GM23248 (cell line): ENCODE data around the gene FAXC. TPM values are rescaled to one million over a fixed set of nuclear protein-coding genes. Genes with fewer than 3 reads are reported as not detected.
"Not testable (repeated sequence)": the region's sequence is repeated elsewhere in the genome, so short reads cannot be mapped to it uniquely, and the experiment has no call there.

Experiments used
- DNase-seq: peaks from one replicate; pipeline ENCODE4 v3.0.0-alpha.2; 2015
- H2AFZ ChIP-seq: fragments of 200-600 bp; sonication (generic); 2 replicates; pipeline ENCODE4 v1.6.1; 2016; ENCODE audit warnings: antibody characterized with exemption
- H3F3A ChIP-seq: fragments of 200-600 bp; sonication (generic); 2 replicates; pipeline ENCODE4 v1.6.1; 2016; ENCODE audit warnings: mild to moderate bottlenecking, antibody characterized with exemption, mixed run types; ENCODE audit not compliant: insufficient read depth
- H3K27ac ChIP-seq: fragments of 200-600 bp; sonication (generic); 2 replicates; pipeline ENCODE4 v1.5.1; 2016; ENCODE audit warnings: mild to moderate bottlenecking
- H3K27me3 ChIP-seq: fragments of 200-600 bp; sonication (generic); replicated peaks from 2 replicates; pipeline ENCODE4 v1.6.1; 2016; ENCODE audit warnings: mild to moderate bottlenecking; ENCODE audit not compliant: insufficient read depth
- H3K36me3 ChIP-seq: fragments of 200-600 bp; sonication (generic); 2 replicates; pipeline ENCODE4 v1.6.1; 2016; ENCODE audit warnings: low read depth, mild to moderate bottlenecking
- H3K4me1 ChIP-seq: fragments of 200-600 bp; sonication (generic); 2 replicates; pipeline ENCODE4 v1.6.1; 2016; ENCODE audit warnings: mild to moderate bottlenecking; ENCODE audit not compliant: insufficient read depth
- H3K4me2 ChIP-seq: fragments of 200-600 bp; sonication (generic); one replicate; pipeline ENCODE4 v1.6.1; 2016; ENCODE audit warnings: mild to moderate bottlenecking; ENCODE audit not compliant: unreplicated experiment
- H3K4me3 ChIP-seq: fragments of 200-600 bp; sonication (generic); 2 replicates; pipeline ENCODE4 v1.5.1; 2016; ENCODE audit warnings: mild to moderate bottlenecking
- H3K79me2 ChIP-seq: fragments of 200-600 bp; sonication (generic); 2 replicates; pipeline ENCODE4 v1.6.1; 2016; ENCODE audit warnings: mild to moderate bottlenecking; ENCODE audit not compliant: insufficient read depth
- H3K9ac ChIP-seq: fragments of 200-600 bp; sonication (generic); 2 replicates; pipeline ENCODE4 v1.6.1; 2016; ENCODE audit warnings: mild to moderate bottlenecking
- H3K9me2 ChIP-seq: fragments of 200-600 bp; sonication (generic); 2 replicates; pipeline ENCODE4 v1.6.1; 2016; ENCODE audit warnings: mixed run types, mild to moderate bottlenecking, moderate library complexity; ENCODE audit not compliant: insufficient read depth
- H3K9me3 ChIP-seq: fragments of 200-600 bp; sonication (generic); one replicate; pipeline ENCODE4 v1.6.1; 2017; ENCODE audit warnings: low read depth
- H4K20me1 ChIP-seq: fragments of 200-600 bp; sonication (generic); 2 replicates; pipeline ENCODE4 v1.6.0; 2016; ENCODE audit not compliant: insufficient read depth
- EZH2 ChIP-seq: fragments of 200-600 bp; sonication (generic); IDR thresholded peaks from 2 replicates; pipeline ENCODE4 v1.6.1; 2018; ENCODE audit warnings: antibody characterized with exemption, mild to moderate bottlenecking; ENCODE audit not compliant: insufficient read depth, poor library complexity, severe bottlenecking
- EZH2phosphoT487 ChIP-seq: fragments of 200-600 bp; sonication (generic); IDR thresholded peaks from 2 replicates; pipeline ENCODE4 v1.6.1; 2018; ENCODE audit warnings: antibody characterized with exemption, moderate library complexity, mild to moderate bottlenecking, low read depth; ENCODE audit not compliant: insufficient read depth
- WGBS, 2 experiments: methylation state at CpG; one replicate each; pipeline ENCODE4 v1.1.6; 2015 to 2017; ENCODE audit warnings: low lambda C conversion rate in 2 of 2, low coverage in 1 of 2; ENCODE audit errors: missing lambda C conversion rate in 2 of 2; 5-methylcytosine and 5-hydroxymethylcytosine counted together
- in situ Hi-C: fragments of 300-500 bp; cut with MboI; formaldehyde crosslinking; loops from 2 replicates; pipeline ENCODE4 v1.15.0; 2020
- polyA plus RNA-seq: library from polyadenylated mRNA; unstranded; fragments of >200 nt; fragmentation: Nextera tagmentation; extraction: Ambion mirVana; gene quantifications from 2 replicates; pipeline ENCODE4 v1.2.1, GENCODE V29; 2016
- total RNA-seq: library from RNA; depleted of rRNA; stranded (reverse); fragments of >200 nt; shearing (Covaris generic); gene quantifications from 2 replicates; pipeline ENCODE4 v1.2.3, GENCODE V29; 2014

FAXC gene
- total and polyA plus RNA-seq, 2 experiments from 2014 or later, result 0.29 to 0.76 TPM

- no peaks in the 10 kb centered on the region for H3K79me2 ChIP-seq
- WGBS, 2 experiments, result 18 to 27% methylated on average over 2 of the region's 2 CpGs
- H3K4me2 ChIP-seq, result no peak overlapping the region
- H3K4me1 ChIP-seq, result no peaks in the 10 kb centered on the region
- H4K20me1 ChIP-seq, result no peaks in the 10 kb centered on the region
- no peaks in the 10 kb centered on the region for H3F3A ChIP-seq
- TF ChIP-seq EZH2 (no peak), EZH2phosphoT487 (no peak)
- no peak overlapping the region for H3K9ac ChIP-seq
- DNase-seq, result peak; percentile 24
- no peak overlapping the region for H2AFZ ChIP-seq
- H3K9me2 ChIP-seq, result no peaks in the 10 kb centered on the region
- H3K4me3 ChIP-seq, result no peak overlapping the region
- H3K27me3 ChIP-seq, result no peaks in the 10 kb centered on the region; the same call in 1 of the 2 replicates
- no peak overlapping the region for H3K27ac ChIP-seq
- in situ Hi-C loops, result no loop called here
- no peaks in the 10 kb centered on the region for H3K9me3 ChIP-seq
- H3K36me3 ChIP-seq, result no peaks in the 10 kb centered on the region
These were observed 72.7 kb downstream of the FAXC start for GRCh38 chr6:99276747-99277146.

GRCh38 chr6:99270826-99271225, 78.6 kb downstream of the FAXC start:
- Histone ChIP-seq H3K36me3 (no peaks in the 10 kb centered on the region), H3K9me3 (no peaks in the 10 kb centered on the region), H3K4me2 (no peak overlapping the region), H3K4me1 (no peaks in the 10 kb centered on the region), H3K79me2 (no peaks in the 10 kb centered on the region), H3K9ac (no peak overlapping the region), H3K27ac (no peak overlapping the region), H2AFZ (no peak overlapping the region), H3K4me3 (no peak overlapping the region), H4K20me1 (no peaks in the 10 kb centered on the region), H3K9me2 (no peaks in the 10 kb centered on the region), H3K27me3 (no peaks in the 10 kb centered on the region), H3F3A (no peaks in the 10 kb centered on the region)
- no peak for TF ChIP-seq EZH2phosphoT487
- TF ChIP-seq EZH2, result no peak
- in situ Hi-C loops, result no loop called here
- 13 to 15% methylated on average over 7 of the region's 7 CpGs for WGBS, 2 experiments
- DNase-seq, result no peak

- no peaks in the 10 kb centered on the region for H3K79me2 ChIP-seq
- TF ChIP-seq EZH2 (no peak), EZH2phosphoT487 (no peak)
- no peak overlapping the region for H3K4me3 ChIP-seq
- DNase-seq, result no peak
- H3K4me2 ChIP-seq, result no peak overlapping the region
- no peaks in the 10 kb centered on the region for H4K20me1 ChIP-seq
- no peak overlapping the region for H2AFZ ChIP-seq
- H3K9me3 ChIP-seq, result no peaks in the 10 kb centered on the region
- H3K4me1 ChIP-seq, result no peaks in the 10 kb centered on the region
- in situ Hi-C loops, result no loop called here
- H3K27me3 ChIP-seq, result no peaks in the 10 kb centered on the region
- no peaks in the 10 kb centered on the region for H3K36me3 ChIP-seq
- no peak overlapping the region for H3K27ac ChIP-seq
- WGBS, 2 experiments, result 36 to 43% methylated on average over 2 of the region's 2 CpGs
- no peaks in the 10 kb centered on the region for H3F3A ChIP-seq
- no peaks in the 10 kb centered on the region for H3K9me2 ChIP-seq
- no peak overlapping the region for H3K9ac ChIP-seq
These were observed 79.4 kb downstream of the FAXC start for GRCh38 chr6:99270030-99270429.

GRCh38 chr6:99269207-99269606, 80.3 kb downstream of the FAXC start:
- Histone ChIP-seq H3K4me1 (no peaks in the 10 kb centered on the region), H3K36me3 (no peaks in the 10 kb centered on the region), H3K27me3 (no peaks in the 10 kb centered on the region), H3K79me2 (no peaks in the 10 kb centered on the region), H3F3A (no peaks in the 10 kb centered on the region), H3K9me3 (no peaks in the 10 kb centered on the region), H3K9ac (no peak overlapping the region), H3K9me2 (no peaks in the 10 kb centered on the region), H3K4me3 (no peak overlapping the region), H3K4me2 (no peak overlapping the region), H2AFZ (no peak overlapping the region), H4K20me1 (no peaks in the 10 kb centered on the region), H3K27ac (no peak overlapping the region)
- in situ Hi-C loops, result no loop called here
- WGBS, 2 experiments, result 15 to 24% methylated on average over 3 of the region's 3 CpGs
- DNase-seq, result no peak
- TF ChIP-seq EZH2phosphoT487 (no peak), EZH2 (no peak)

- H3K27me3 ChIP-seq, H3K4me2 ChIP-seq, H4K20me1 ChIP-seq, H3K9me2 ChIP-seq, H3K27ac ChIP-seq, in situ Hi-C loops, H3K79me2 ChIP-seq, H3K4me1 ChIP-seq, H2AFZ ChIP-seq, H3K9me3 ChIP-seq, H3K9ac ChIP-seq, DNase-seq, H3F3A ChIP-seq, H3K36me3 ChIP-seq, H3K4me3 ChIP-seq: not testable (repeated sequence)
- 27 to 33% methylated on average over 5 of the region's 5 CpGs for WGBS, 2 experiments
These were observed 82.5 kb downstream of the FAXC start for GRCh38 chr6:99266996-99267395.

- H3K9ac ChIP-seq, H3K4me1 ChIP-seq, H3K9me3 ChIP-seq, H3K27ac ChIP-seq, DNase-seq, H4K20me1 ChIP-seq, in situ Hi-C loops, H3F3A ChIP-seq, H3K4me3 ChIP-seq, H3K36me3 ChIP-seq, H2AFZ ChIP-seq, H3K79me2 ChIP-seq, H3K4me2 ChIP-seq, H3K9me2 ChIP-seq, H3K27me3 ChIP-seq: not testable (repeated sequence)
- 36% methylated on average over 5 of the region's 5 CpGs for WGBS, 2 experiments
These were observed 84.0 kb downstream of the FAXC start for GRCh38 chr6:99265447-99265846.
